Uterus (tissue), 4 donors: ENCODE data around the gene ZNF546. TPM values are rescaled to one million over a fixed set of nuclear protein-coding genes. Genes with fewer than 3 reads are reported as not detected.
"Not testable (repeated sequence)": the region's sequence is repeated elsewhere in the genome, so short reads cannot be mapped to it uniquely, and the experiment has no call there.

Source experiments
- DNase-seq, 2 donors: peaks; one replicate each; pipeline ENCODE4 v3.0.0-alpha.2; 2019 to 2020
- H3K27ac ChIP-seq, 2 donors: fragments of 200-600 bp; sonication (generic); 1 replicate in 1 of 2; 2 replicates in 1 of 2; pipeline ENCODE4 v1.5.1; 2016 to 2018
- H3K27me3 ChIP-seq, 2 donors: fragments of 200-600 bp; sonication (generic); one replicate each; pipeline ENCODE4 v1.5.1; 2018 to 2019; ENCODE audit warnings: control low read depth in 1 of 2
- H3K36me3 ChIP-seq, 2 donors: fragments of 200-600 bp; sonication (generic); one replicate each; pipeline ENCODE4 v1.5.1; 2019; ENCODE audit warnings: control low read depth in 1 of 2
- H3K4me1 ChIP-seq, 2 donors: fragments of 200-600 bp; sonication (generic); one replicate each; pipeline ENCODE4 v1.5.1; 2018 to 2019; ENCODE audit warnings: control low read depth in 1 of 2
- H3K4me3 ChIP-seq, 2 donors: fragments of 200-600 bp; sonication (generic); 1 replicate in 1 of 2; 2 replicates in 1 of 2; pipeline ENCODE4 v1.5.1; 2018 to 2019; ENCODE audit warnings: mild to moderate bottlenecking in 1 of 2
- H3K9me3 ChIP-seq, 2 donors: fragments of 200-600 bp; sonication (generic); one replicate each; pipeline ENCODE4 v1.5.1; 2019; ENCODE audit warnings: control low read depth in 1 of 2
- CTCF ChIP-seq, 4 experiments: fragments of 200-600 bp in 2 of 4; fragments of 450-650 bp in 2 of 4; sonication (generic) in 2 of 4; IDR thresholded peaks; one replicate each; pipeline ENCODE4 v1.5.1; 2016 to 2019; ENCODE audit warnings: antibody characterized with exemption in 4 of 4, mild to moderate bottlenecking in 2 of 4, moderate library complexity in 1 of 4
- POLR2A ChIP-seq, 2 donors: fragments of 450-650 bp; IDR thresholded peaks; one replicate each; pipeline ENCODE4 v1.6.1; 2016; ENCODE audit warnings: antibody characterized with exemption in 2 of 2, mild to moderate bottlenecking in 1 of 2, moderate library complexity in 1 of 2
- intact Hi-C: fragments of 100-400 bp; cut with DNase I; formaldehyde crosslinking; loops from one replicate; pipeline ENCODE4 v1.15.1; 2023; ENCODE audit warnings: low total_unique reads
- total RNA-seq, 4 donors: library from RNA; depleted of rRNA in 3 of 4; stranded (reverse); fragments of >200 nt in 3 of 4; gene quantifications; one replicate each; pipeline versions ENCODE4 v1.1.0 to v1.2.4, GENCODE V29; 2014 to 2023
- donor health status: DM: yes; HTN: yes; CAD: no.

Gene ZNF546
- total RNA-seq, 4 donors from 2014 or later = 1.0 to 18.9 (median 6.3) TPM

GRCh38 chr19:39953915-39954314, 42.9 kb upstream of the ZNF546 start:
- Histone ChIP-seq H3K27me3 (no peaks in the 10 kb centered on the region), H3K36me3 (no peaks in the 10 kb centered on the region), H3K4me3 (no peak overlapping the region), H3K4me1 (no peaks in the 10 kb centered on the region), H3K27ac (no peak overlapping the region), H3K9me3 (no peaks in the 10 kb centered on the region)
- TF ChIP-seq POLR2A (IDR thresholded peaks at IDR 0.05) (no peak), CTCF (IDR thresholded peaks at IDR 0.05) (no peak)
- intact Hi-C loops = no loop called here
- no peak for DNase-seq

- H3K36me3 ChIP-seq, H3K4me1 ChIP-seq, H3K9me3 ChIP-seq, H3K4me3 ChIP-seq, H3K27ac ChIP-seq, DNase-seq, H3K27me3 ChIP-seq, intact Hi-C loops: not testable (repeated sequence)
Measured at GRCh38 chr19:39957886-39958285, 39.0 kb upstream of the ZNF546 start.

GRCh38 chr19:39958942-39959341, 37.9 kb upstream of the ZNF546 start:
- H3K4me3 ChIP-seq, DNase-seq, H3K36me3 ChIP-seq, H3K4me1 ChIP-seq, intact Hi-C loops, H3K27me3 ChIP-seq, H3K9me3 ChIP-seq, H3K27ac ChIP-seq: not testable (repeated sequence)

GRCh38 chr19:39959407-39959806, 37.5 kb upstream of the ZNF546 start:
- H3K9me3 ChIP-seq, H3K27me3 ChIP-seq, intact Hi-C loops, H3K4me1 ChIP-seq, DNase-seq, H3K27ac ChIP-seq, H3K36me3 ChIP-seq, H3K4me3 ChIP-seq: not testable (repeated sequence)

GRCh38 chr19:39963898-39964297, 33.0 kb upstream of the ZNF546 start:
- H3K9me3 ChIP-seq = no peaks in the 10 kb centered on the region
- H3K4me1 ChIP-seq = no peaks in the 10 kb centered on the region
- H3K27ac ChIP-seq = no peak overlapping the region
- no peaks in the 10 kb centered on the region for H3K36me3 ChIP-seq
- intact Hi-C loops = no loop called here
- H3K4me3 ChIP-seq = no peak overlapping the region
- TF ChIP-seq POLR2A (IDR thresholded peaks at IDR 0.05) (no peak), CTCF (IDR thresholded peaks at IDR 0.05) (no peak)
- H3K27me3 ChIP-seq = no peaks in the 10 kb centered on the region
- no peak for DNase-seq

GRCh38 chr19:39966617-39967016, 30.2 kb upstream of the ZNF546 start:
- Histone ChIP-seq H3K27me3 (no peaks in the 10 kb centered on the region), H3K27ac (no peak overlapping the region), H3K36me3 (no peaks in the 10 kb centered on the region), H3K4me3 (no peak overlapping the region), H3K4me1 (no peaks in the 10 kb centered on the region), H3K9me3 (no peaks in the 10 kb centered on the region)
- intact Hi-C loops = no loop called here
- no peak for DNase-seq
- TF ChIP-seq CTCF (IDR thresholded peaks at IDR 0.05) (no peak), POLR2A (IDR thresholded peaks at IDR 0.05) (no peak)

- Histone ChIP-seq H3K4me1 (no peaks in the 10 kb centered on the region), H3K4me3 (no peak overlapping the region), H3K9me3 (no peaks in the 10 kb centered on the region), H3K27ac (no peak overlapping the region), H3K36me3 (no peaks in the 10 kb centered on the region), H3K27me3 (no peaks in the 10 kb centered on the region)
- no peak for DNase-seq
- TF ChIP-seq CTCF (IDR thresholded peaks at IDR 0.05) (no peak), POLR2A (IDR thresholded peaks at IDR 0.05) (no peak)
- intact Hi-C loops = no loop called here
Measured at GRCh38 chr19:39967561-39967960, 29.3 kb upstream of the ZNF546 start.
